VCaP (cell line): ENCODE measurements around the gene ZNF729.
"Not testable (repeated sequence)": the region's sequence is repeated elsewhere in the genome, so short reads cannot be mapped to it uniquely, and the experiment has no call there.

Experiments used
- H3K27ac ChIP-seq: fragments of 450-650 bp; 2 replicates; pipeline ENCODE4 v1.5.1; 2017
- TF ChIP-seq, protein P1 (sequence below): fragments of 450-650 bp; conservative IDR thresholded peaks from 2 replicates; pipeline ENCODE4 v1.5.1; 2017; ENCODE audit warnings: mild to moderate bottlenecking, moderate library complexity

ZNF729 gene

DNA sequence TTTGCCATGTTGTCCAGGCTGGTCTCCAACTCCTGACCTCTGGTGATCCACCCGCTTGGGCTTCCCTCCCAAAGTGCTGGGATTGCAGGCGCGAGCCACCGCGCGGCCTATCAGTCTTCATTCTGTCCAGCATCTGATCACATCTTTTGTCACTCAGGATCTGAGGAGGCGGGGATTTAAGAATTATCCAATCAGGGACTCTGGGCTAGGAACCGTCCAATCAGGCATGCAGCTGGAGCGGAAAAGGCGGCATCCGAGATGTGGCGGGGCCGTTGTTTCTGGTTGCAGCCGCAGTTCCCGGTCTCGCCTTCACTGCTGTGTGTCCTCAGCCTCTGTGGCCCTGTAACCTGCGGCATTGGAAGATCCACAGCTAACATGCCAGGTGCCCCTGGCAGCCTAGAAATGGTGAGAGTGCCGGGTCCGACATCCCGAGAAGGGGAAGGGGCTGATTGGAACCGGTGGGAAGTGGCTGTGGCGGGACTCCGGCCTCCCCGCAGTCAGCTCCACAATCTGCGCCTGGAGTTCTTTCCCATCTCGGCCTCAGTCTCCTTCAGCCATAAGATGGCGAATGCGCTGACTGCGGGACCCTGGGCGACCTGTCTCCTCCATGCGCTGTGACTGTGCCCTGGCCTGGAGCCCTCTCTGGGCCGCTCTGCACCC, at the start of gene ZNF729:
Gene ZNF729 (plus strand): TSS at position 291 of the 660 bp plus-strand sequence. CDS start 85 bp downstream, at position 376.
- no peak within 1 kb of the TSS for H3K27ac ChIP-seq
- TF ChIP-seq, protein P1, sequence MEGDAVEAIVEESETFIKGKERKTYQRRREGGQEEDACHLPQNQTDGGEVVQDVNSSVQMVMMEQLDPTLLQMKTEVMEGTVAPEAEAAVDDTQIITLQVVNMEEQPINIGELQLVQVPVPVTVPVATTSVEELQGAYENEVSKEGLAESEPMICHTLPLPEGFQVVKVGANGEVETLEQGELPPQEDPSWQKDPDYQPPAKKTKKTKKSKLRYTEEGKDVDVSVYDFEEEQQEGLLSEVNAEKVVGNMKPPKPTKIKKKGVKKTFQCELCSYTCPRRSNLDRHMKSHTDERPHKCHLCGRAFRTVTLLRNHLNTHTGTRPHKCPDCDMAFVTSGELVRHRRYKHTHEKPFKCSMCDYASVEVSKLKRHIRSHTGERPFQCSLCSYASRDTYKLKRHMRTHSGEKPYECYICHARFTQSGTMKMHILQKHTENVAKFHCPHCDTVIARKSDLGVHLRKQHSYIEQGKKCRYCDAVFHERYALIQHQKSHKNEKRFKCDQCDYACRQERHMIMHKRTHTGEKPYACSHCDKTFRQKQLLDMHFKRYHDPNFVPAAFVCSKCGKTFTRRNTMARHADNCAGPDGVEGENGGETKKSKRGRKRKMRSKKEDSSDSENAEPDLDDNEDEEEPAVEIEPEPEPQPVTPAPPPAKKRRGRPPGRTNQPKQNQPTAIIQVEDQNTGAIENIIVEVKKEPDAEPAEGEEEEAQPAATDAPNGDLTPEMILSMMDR = no peak

DNA sequence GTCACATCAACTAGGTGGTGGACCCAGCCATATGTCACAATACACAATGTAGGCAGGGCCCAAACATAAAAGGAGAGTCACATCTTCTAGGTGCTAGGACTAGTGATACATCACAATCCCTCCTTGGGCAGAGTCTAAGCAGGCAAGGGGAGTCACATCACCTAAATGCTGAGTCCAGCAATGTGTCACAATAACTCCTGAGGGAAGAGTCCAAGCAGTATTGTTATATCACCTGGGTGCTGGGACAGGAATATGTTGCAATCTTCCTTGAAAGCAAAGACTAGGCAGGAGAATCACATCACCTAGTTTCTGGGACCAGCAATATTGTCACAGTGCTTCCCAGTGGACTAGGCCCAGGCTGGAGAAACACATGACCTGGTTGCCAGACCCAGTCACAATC, 29.4 kb upstream of the ZNF729 start:
- TF ChIP-seq, protein P1 = no peak
- H3K27ac ChIP-seq = no peak overlapping the region

DNA sequence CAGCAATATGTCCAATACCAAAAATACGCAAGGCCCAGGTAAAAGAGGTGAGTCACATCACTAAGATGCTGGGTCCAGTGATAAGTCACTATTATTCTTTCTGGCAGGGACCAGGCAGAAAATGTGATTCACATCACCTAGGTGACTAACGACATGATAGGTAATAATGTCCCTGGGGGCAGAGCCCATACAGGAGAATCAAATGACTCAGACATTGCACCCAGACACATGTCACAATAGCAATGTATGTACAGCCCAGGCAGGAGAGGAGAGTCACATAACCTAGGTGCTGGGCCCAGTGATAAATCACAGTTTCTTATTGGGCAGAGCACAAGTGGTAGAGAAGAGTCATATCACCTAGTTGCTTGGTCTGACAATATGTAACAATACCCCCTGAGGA, 28.9 kb upstream of the ZNF729 start:
- TF ChIP-seq, protein P1 = no peak
- no peak overlapping the region for H3K27ac ChIP-seq

DNA sequence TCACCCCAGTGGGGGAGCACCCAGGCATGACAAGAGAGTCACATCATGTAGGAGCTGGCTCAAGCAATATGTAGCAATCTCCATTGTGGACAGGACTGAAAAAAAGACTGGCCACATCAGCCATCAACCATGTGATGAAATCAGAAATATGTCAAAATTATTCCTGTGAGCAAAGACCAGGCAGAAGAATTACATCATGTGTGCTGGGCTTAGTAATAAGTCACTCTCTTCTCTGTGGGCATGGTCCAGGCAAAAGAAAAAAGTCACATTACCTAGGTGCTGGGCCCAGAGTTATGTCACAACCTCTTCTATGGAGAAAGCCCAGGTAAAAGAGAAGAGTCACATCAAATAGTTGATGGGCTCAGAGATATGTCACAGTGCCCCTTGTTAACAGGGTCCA, 28.3 kb upstream of the ZNF729 start:
- no peak overlapping the region for H3K27ac ChIP-seq
- TF ChIP-seq, protein P1 = no peak

DNA sequence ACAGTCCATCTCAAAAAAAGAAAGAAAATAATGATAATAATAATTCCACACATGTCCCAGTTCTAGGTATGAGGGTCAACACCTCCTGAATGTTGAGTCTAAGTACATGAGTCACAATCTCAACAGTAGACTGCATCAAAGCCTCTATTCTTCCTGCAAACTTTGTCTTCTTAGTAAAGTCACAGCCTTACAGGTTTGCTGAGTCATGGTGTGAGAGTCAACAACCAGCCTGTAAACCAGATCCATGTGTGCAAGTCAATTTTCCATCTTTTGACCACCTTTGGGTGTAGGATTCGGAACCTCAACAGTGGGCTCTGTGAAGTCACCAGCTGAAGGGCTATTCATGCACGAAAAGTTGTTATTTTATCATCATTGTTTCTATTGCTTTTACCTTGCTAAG, 25.7 kb upstream of the ZNF729 start:
- TF ChIP-seq, protein P1 = no peak
- H3K27ac ChIP-seq = no peak overlapping the region

DNA sequence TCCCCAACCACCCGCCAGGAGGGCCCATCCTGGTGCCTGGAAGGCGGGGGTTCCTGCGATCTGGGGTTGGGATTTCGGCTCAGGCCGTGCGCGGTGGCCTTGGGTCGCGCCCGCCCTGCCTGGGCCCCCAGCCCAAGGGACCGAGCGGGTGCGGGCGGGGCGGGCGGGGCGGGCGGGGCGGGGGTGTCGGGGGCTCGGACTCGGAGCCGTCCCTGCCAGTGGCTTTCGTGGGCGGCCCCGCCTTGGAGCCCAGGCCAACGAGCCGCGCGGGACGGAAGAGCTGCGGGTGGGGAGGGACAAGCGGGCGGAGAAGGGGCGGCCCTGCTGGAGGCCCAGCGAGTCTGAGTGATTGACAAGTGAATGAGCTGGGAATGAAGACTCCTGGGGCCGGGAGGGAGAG, 24.6 kb upstream of the ZNF729 start:
- TF ChIP-seq, protein P1 = no peak

DNA sequence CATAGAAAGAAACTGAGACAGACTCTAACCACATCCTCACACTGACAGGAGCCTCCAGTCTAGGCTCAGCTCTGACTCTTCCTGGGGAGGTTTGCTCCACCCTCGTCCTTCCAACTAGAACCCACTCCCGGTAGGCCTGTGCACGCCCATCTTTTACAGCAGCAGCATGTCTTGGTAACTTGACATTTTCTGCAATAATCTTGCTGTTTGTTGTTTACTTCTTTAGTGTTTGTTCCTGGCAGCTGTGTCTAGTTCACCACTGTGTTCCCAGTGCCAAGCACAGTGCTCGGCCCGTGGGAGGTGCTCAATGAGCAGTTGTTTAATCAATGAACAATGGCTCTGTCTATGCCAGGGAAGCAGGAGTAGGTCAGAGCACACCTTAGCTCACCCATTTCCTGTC, 23.1 kb upstream of the ZNF729 start:
- TF ChIP-seq, protein P1 = no peak
- no peak overlapping the region for H3K27ac ChIP-seq

More for the DNA sequence above, 24.6 kb upstream of the ZNF729 start:
- no peak overlapping the region for H3K27ac ChIP-seq

DNA sequence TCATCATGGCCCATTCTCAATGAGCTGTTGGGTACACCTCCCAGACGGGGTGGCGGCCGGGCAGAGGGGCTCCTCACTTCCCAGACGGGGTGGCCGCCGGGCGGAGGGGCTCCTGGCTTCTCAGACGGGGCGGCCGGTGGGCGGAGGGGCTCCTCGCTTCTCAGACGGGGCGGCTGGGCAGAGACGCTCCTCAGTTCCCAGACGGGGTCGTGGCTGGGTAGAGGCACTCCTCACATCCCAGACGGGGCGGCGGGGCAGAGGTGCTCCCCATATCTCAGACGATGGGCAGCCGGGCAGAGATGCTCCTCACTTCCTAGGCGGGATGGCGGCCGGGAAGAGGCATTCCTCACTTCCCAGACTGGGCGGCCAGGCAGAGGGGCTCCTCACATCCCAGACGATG, 35.3 kb downstream of the ZNF729 start:
- H3K27ac ChIP-seq = not testable (repeated sequence)
